ENCODE measurements around the gene BARX1.

The BARX1 gene

GRCh38 chr9:93929231-93929630 is 25.9 kb downstream of the BARX1 start:
- no peak for DNase-seq

- DNase-seq = no peak
Observed at GRCh38 chr9:93922535-93922934, 32.6 kb downstream of the BARX1 start.

- no peak for DNase-seq
Observed at GRCh38 chr9:93920131-93920800, 34.9 kb downstream of the BARX1 start.

GRCh38 chr9:93918061-93918460 is 37.1 kb downstream of the BARX1 start:
- no peak for DNase-seq

- no peak for DNase-seq
Observed at GRCh38 chr9:93917121-93917853, 37.9 kb downstream of the BARX1 start.

GRCh38 chr9:93916358-93916757 is 38.8 kb downstream of the BARX1 start:
- DNase-seq = no peak

GRCh38 chr9:93911801-93912554 is 43.2 kb downstream of the BARX1 start:
- no peak for DNase-seq

GRCh38 chr9:93911136-93911745 is 43.9 kb downstream of the BARX1 start:
- DNase-seq = no peak

- DNase-seq = no peak
Observed at GRCh38 chr9:93910598-93910997, 44.6 kb downstream of the BARX1 start.

- no peak for DNase-seq
Observed at GRCh38 chr9:93910196-93910595, 45.0 kb downstream of the BARX1 start.

GRCh38 chr9:93909242-93909616 is 45.9 kb downstream of the BARX1 start:
- no peak for DNase-seq

GRCh38 chr9:93908591-93909241 is 46.4 kb downstream of the BARX1 start:
- no peak for DNase-seq

- no peak for DNase-seq
Observed at GRCh38 chr9:93907551-93908199, 47.5 kb downstream of the BARX1 start.

GRCh38 chr9:93906195-93906880 is 48.8 kb downstream of the BARX1 start:
- DNase-seq = no peak

- no peak for DNase-seq
Observed at GRCh38 chr9:93905473-93906133, 49.6 kb downstream of the BARX1 start.

GRCh38 chr9:93904649-93905472 is 50.3 kb downstream of the BARX1 start:
- DNase-seq = no peak

- DNase-seq = no peak
Observed at GRCh38 chr9:93903886-93904648, 51.1 kb downstream of the BARX1 start.

All from nucleus accumbens (tissue), 56 donors.